Mesendoderm (in vitro differentiated cells): ENCODE measurements around the gene UBAC1.
A peak's percentile ranks its signal among the peaks of the same experiment; 100 is the strongest.

Experiments
- DNase-seq: peaks from one replicate; pipeline ENCODE4 v3.0.0; 2013
- H2AK5ac ChIP-seq: 2 replicates; pipeline ENCODE4 v1.6.1; 2013; ENCODE audit warnings: low read length, inconsistent platforms
- H2BK120ac ChIP-seq: 2 replicates; pipeline ENCODE4 v1.6.1; 2013; ENCODE audit warnings: low read depth, mild to moderate bottlenecking, low read length, moderate library complexity, mixed read lengths
- H2BK15ac ChIP-seq: replicated peaks from 2 replicates; pipeline ENCODE4 v1.6.1; 2013; ENCODE audit warnings: low read depth, mild to moderate bottlenecking, moderate library complexity
- H2BK5ac ChIP-seq: 2 replicates; pipeline ENCODE4 v1.6.1; 2013; ENCODE audit warnings: low read length, inconsistent platforms
- H3K18ac ChIP-seq: 2 replicates; pipeline ENCODE4 v1.6.1; 2013; ENCODE audit warnings: mild to moderate bottlenecking, low read length, mixed read lengths
- H3K23ac ChIP-seq: one replicate; pipeline ENCODE4 v1.6.1; 2013; ENCODE audit warnings: low read length
- H3K27ac ChIP-seq: 2 replicates; pipeline ENCODE4 v1.5.1; 2013; ENCODE audit warnings: low read depth, mild to moderate bottlenecking, inconsistent platforms, low read length, moderate library complexity
- H3K27me3 ChIP-seq: 2 replicates; pipeline ENCODE4 v1.6.1; 2013; ENCODE audit warnings: low read length, control low read depth, mild to moderate bottlenecking, inconsistent platforms; ENCODE audit not compliant: insufficient read depth, poor library complexity
- H3K36me3 ChIP-seq: 2 replicates; pipeline ENCODE4 v1.6.1; 2013; ENCODE audit warnings: low read length, inconsistent platforms; ENCODE audit not compliant: control insufficient read depth, insufficient read depth
- H3K4ac ChIP-seq: one replicate; pipeline ENCODE4 v1.6.1; 2013; ENCODE audit warnings: low read depth, mild to moderate bottlenecking, low read length, moderate library complexity
- H3K4me1 ChIP-seq: 2 replicates; pipeline ENCODE4 v1.6.1; 2013; ENCODE audit warnings: low read depth, low read length, inconsistent platforms; ENCODE audit not compliant: control insufficient read depth
- H3K4me2 ChIP-seq: 2 replicates; pipeline ENCODE4 v1.6.1; 2013; ENCODE audit warnings: low read length
- H3K4me3 ChIP-seq: 2 replicates; pipeline ENCODE4 v1.5.1; 2013; ENCODE audit warnings: mild to moderate bottlenecking, low read length
- H3K56ac ChIP-seq: one replicate; pipeline ENCODE4 v1.6.1; 2013; ENCODE audit warnings: low read length
- H3K79me1 ChIP-seq: 2 replicates; pipeline ENCODE4 v1.6.1; 2013; ENCODE audit warnings: low read length, inconsistent platforms
- H3K79me2 ChIP-seq: 2 replicates; pipeline ENCODE4 v1.6.1; 2013; ENCODE audit warnings: mild to moderate bottlenecking, low read length; ENCODE audit not compliant: control insufficient read depth, insufficient read depth
- H3K9ac ChIP-seq: 2 replicates; pipeline ENCODE4 v1.6.1; 2013; ENCODE audit warnings: low read length, inconsistent platforms
- H4K5ac ChIP-seq: one replicate; pipeline ENCODE4 v1.6.1; 2013; ENCODE audit warnings: low read length
- H4K8ac ChIP-seq: one replicate; pipeline ENCODE4 v1.6.1; 2013; ENCODE audit warnings: low read depth, mild to moderate bottlenecking, control low read depth, low read length, moderate library complexity
- WGBS: extraction: QIAGEN DNeasy Blood & Tissue Kit; methylation state at CpG from one replicate; pipeline ENCODE4 v1.1.7; 2013; ENCODE audit warnings: low lambda C conversion rate, missing lambda C conversion rate; ENCODE audit not compliant: insufficient coverage; ENCODE audit errors: extremely low coverage; 5-methylcytosine and 5-hydroxymethylcytosine counted together

The UBAC1 gene

GRCh38 chr9:135905380-135906258 lies 55.6 kb downstream of the UBAC1 start:
- no peak overlapping the region for H2BK120ac ChIP-seq
- no peak overlapping the region for H3K4me3 ChIP-seq
- DNase-seq, result no peak

GRCh38 chr9:135903786-135904520 lies 57.2 kb downstream of the UBAC1 start:
- peaks cover 36% of the 10 kb centered on the region for H3K79me1 ChIP-seq
- no peak for DNase-seq
- H2AK5ac ChIP-seq, result no peak overlapping the region
- WGBS, result no CpG with 5 or more reads among the region's 16 CpGs
- no peak overlapping the region for H3K23ac ChIP-seq
- no peak overlapping the region for H2BK15ac ChIP-seq
- H3K4me2 ChIP-seq, result no peak overlapping the region
- H3K18ac ChIP-seq, result no peak overlapping the region
- H3K27me3 ChIP-seq, result no peaks in the 10 kb centered on the region
- no peak overlapping the region for H2BK5ac ChIP-seq
- H3K4me3 ChIP-seq, result no peak overlapping the region
- H3K79me2 ChIP-seq, result peaks cover 73% of the 10 kb centered on the region
- no peak overlapping the region for H4K8ac ChIP-seq
- no peak overlapping the region for H3K27ac ChIP-seq
- H3K4me1 ChIP-seq, result no peaks in the 10 kb centered on the region
- H3K56ac ChIP-seq, result no peak overlapping the region
- no peaks in the 10 kb centered on the region for H3K36me3 ChIP-seq
- H3K9ac ChIP-seq, result no peak overlapping the region
- no peak overlapping the region for H2BK120ac ChIP-seq
- no peak overlapping the region for H3K4ac ChIP-seq
- no peak overlapping the region for H4K5ac ChIP-seq

More at GRCh38 chr9:135905380-135906258, 55.6 kb downstream of the UBAC1 start:
- no peaks in the 10 kb centered on the region for H3K4me1 ChIP-seq
- H2AK5ac ChIP-seq, result no peak overlapping the region
- no peak overlapping the region for H3K23ac ChIP-seq
- peak overlapping the region; percentile 65 for H3K56ac ChIP-seq
- H3K36me3 ChIP-seq, result no peaks in the 10 kb centered on the region
- H4K8ac ChIP-seq, result no peak overlapping the region
- H2BK5ac ChIP-seq, result no peak overlapping the region
- H3K4me2 ChIP-seq, result peak overlapping the region; percentile 7
- peak overlapping the region; percentile 3 for H3K9ac ChIP-seq
- no peak overlapping the region for H3K18ac ChIP-seq
- H3K27me3 ChIP-seq, result no peaks in the 10 kb centered on the region
- no peak overlapping the region for H2BK15ac ChIP-seq
- H3K79me2 ChIP-seq, result peaks cover 58% of the 10 kb centered on the region
- no CpG with 5 or more reads among the region's 23 CpGs for whole genome bisulfite sequencing
- peaks cover 31% of the 10 kb centered on the region for H3K79me1 ChIP-seq
- no peak overlapping the region for H3K4ac ChIP-seq
- H3K27ac ChIP-seq, result no peak overlapping the region
- no peak overlapping the region for H4K5ac ChIP-seq

GRCh38 chr9:135903358-135903656 lies 57.9 kb downstream of the UBAC1 start:
- Histone ChIP-seq H2BK15ac (no peak overlapping the region), H3K4ac (no peak overlapping the region), H3K9ac (no peak overlapping the region), H3K36me3 (no peaks in the 10 kb centered on the region), H3K4me1 (no peaks in the 10 kb centered on the region), H2BK120ac (no peak overlapping the region), H3K18ac (no peak overlapping the region), H3K79me2 (peaks cover 79% of the 10 kb centered on the region), H3K23ac (no peak overlapping the region), H3K27ac (no peak overlapping the region), H3K4me3 (no peak overlapping the region), H4K8ac (no peak overlapping the region), H2BK5ac (no peak overlapping the region), H3K4me2 (no peak overlapping the region), H3K56ac (no peak overlapping the region), H2AK5ac (no peak overlapping the region), H3K79me1 (peaks cover 34% of the 10 kb centered on the region), H3K27me3 (no peaks in the 10 kb centered on the region), H4K5ac (no peak overlapping the region)
- WGBS, result no CpG with 5 or more reads among the region's 3 CpGs
- DNase-seq, result no peak

GRCh38 chr9:135902655-135903357 lies 58.4 kb downstream of the UBAC1 start:
- H3K4me2 ChIP-seq, result no peak overlapping the region
- no peaks in the 10 kb centered on the region for H3K27me3 ChIP-seq
- H3K79me2 ChIP-seq, result peaks cover 84% of the 10 kb centered on the region
- no peak overlapping the region for H3K18ac ChIP-seq
- H4K8ac ChIP-seq, result no peak overlapping the region
- no peak overlapping the region for H3K27ac ChIP-seq
- H3K56ac ChIP-seq, result no peak overlapping the region
- no peak for DNase-seq
- no CpG with 5 or more reads among the region's 12 CpGs for WGBS
- H3K4ac ChIP-seq, result no peak overlapping the region
- H3K4me3 ChIP-seq, result no peak overlapping the region
- no peak overlapping the region for H2BK120ac ChIP-seq
- H2BK5ac ChIP-seq, result no peak overlapping the region
- no peak overlapping the region for H4K5ac ChIP-seq
- H2AK5ac ChIP-seq, result no peak overlapping the region
- H3K4me1 ChIP-seq, result no peaks in the 10 kb centered on the region
- H3K79me1 ChIP-seq, result peaks cover 34% of the 10 kb centered on the region
- no peaks in the 10 kb centered on the region for H3K36me3 ChIP-seq
- H3K9ac ChIP-seq, result no peak overlapping the region
- no peak overlapping the region for H2BK15ac ChIP-seq
- no peak overlapping the region for H3K23ac ChIP-seq

GRCh38 chr9:135901826-135902225 lies 59.3 kb downstream of the UBAC1 start:
- no peak overlapping the region for H4K5ac ChIP-seq
- no peak for DNase-seq
- peaks cover 92% of the 10 kb centered on the region for H3K79me2 ChIP-seq
- H2BK5ac ChIP-seq, result no peak overlapping the region
- H3K4ac ChIP-seq, result no peak overlapping the region
- no peak overlapping the region for H3K27ac ChIP-seq
- H3K4me1 ChIP-seq, result no peaks in the 10 kb centered on the region
- no peak overlapping the region for H3K4me2 ChIP-seq
- H3K4me3 ChIP-seq, result no peak overlapping the region
- no peak overlapping the region for H3K18ac ChIP-seq
- H2BK120ac ChIP-seq, result no peak overlapping the region
- H3K9ac ChIP-seq, result no peak overlapping the region
- H4K8ac ChIP-seq, result no peak overlapping the region
- H3K36me3 ChIP-seq, result no peaks in the 10 kb centered on the region
- peaks cover 35% of the 10 kb centered on the region for H3K79me1 ChIP-seq
- 100% methylated on average over 1 of the region's 2 CpGs for WGBS
- no peak overlapping the region for H3K23ac ChIP-seq
- no peaks in the 10 kb centered on the region for H3K27me3 ChIP-seq
- no peak overlapping the region for H3K56ac ChIP-seq
- no peak overlapping the region for H2BK15ac ChIP-seq
- H2AK5ac ChIP-seq, result no peak overlapping the region
